PFSK-1 (cell line): Measurements from ENCODE around the gene QSOX1.

ENCODE experiments used
- FOXP2 ChIP-seq: optimal IDR thresholded peaks from 2 replicates; pipeline ENCODE3; 2011; ENCODE audit warnings: borderline replicate concordance, control low read depth, inconsistent platforms; ENCODE audit not compliant: insufficient read depth; ENCODE audit errors: extremely low read length, extremely low read depth
- POLR2AphosphoS5 ChIP-seq: IDR thresholded peaks from 2 replicates; pipeline ENCODE4 v1.6.1; 2012; ENCODE audit warnings: low read depth, mild to moderate bottlenecking, control low read depth, low read length, moderate library complexity
- SIN3A ChIP-seq: IDR thresholded peaks from 2 replicates; pipeline ENCODE4 v1.6.1; 2012; ENCODE audit warnings: mild to moderate bottlenecking, low read length, moderate library complexity, borderline replicate concordance; ENCODE audit not compliant: insufficient read depth
- TAF1 ChIP-seq: IDR thresholded peaks from 2 replicates; pipeline ENCODE4 v1.6.1; 2012; ENCODE audit warnings: low read length, control low read depth, borderline replicate concordance; ENCODE audit not compliant: insufficient read depth
- TF ChIP-seq, protein P1 (sequence below), 2 experiments: IDR thresholded peaks; 2 replicates each; pipeline versions ENCODE4 v1.6.1 to v1.8.0; 2011 to 2012; ENCODE audit warnings: low read depth in 2 of 2, low read length in 2 of 2, control low read depth in 1 of 2, inconsistent platforms in 1 of 2, mild to moderate bottlenecking in 1 of 2, moderate library complexity in 1 of 2; ENCODE audit not compliant: insufficient read depth in 1 of 2

DNA sequence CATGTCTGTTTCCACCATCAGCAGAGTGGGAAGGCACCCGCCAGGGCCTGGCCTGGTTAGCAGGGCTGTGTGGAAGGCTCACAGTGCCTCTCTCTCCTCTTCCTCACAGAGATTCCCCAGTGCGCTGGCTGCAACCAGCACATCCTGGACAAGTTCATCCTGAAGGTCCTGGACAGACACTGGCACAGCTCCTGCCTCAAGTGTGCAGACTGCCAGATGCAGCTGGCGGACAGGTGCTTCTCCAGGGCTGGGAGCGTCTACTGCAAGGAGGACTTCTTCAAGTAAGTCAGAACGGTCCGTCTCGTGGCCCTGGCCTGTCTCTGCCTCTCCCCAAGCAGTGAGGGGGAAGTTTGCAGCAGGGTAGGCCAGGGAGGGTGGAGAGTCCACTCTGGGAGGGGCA, 93.5 kb downstream of the QSOX1 start:
- TF ChIP-seq POLR2AphosphoS5: no peak
- TF ChIP-seq, protein P1, sequence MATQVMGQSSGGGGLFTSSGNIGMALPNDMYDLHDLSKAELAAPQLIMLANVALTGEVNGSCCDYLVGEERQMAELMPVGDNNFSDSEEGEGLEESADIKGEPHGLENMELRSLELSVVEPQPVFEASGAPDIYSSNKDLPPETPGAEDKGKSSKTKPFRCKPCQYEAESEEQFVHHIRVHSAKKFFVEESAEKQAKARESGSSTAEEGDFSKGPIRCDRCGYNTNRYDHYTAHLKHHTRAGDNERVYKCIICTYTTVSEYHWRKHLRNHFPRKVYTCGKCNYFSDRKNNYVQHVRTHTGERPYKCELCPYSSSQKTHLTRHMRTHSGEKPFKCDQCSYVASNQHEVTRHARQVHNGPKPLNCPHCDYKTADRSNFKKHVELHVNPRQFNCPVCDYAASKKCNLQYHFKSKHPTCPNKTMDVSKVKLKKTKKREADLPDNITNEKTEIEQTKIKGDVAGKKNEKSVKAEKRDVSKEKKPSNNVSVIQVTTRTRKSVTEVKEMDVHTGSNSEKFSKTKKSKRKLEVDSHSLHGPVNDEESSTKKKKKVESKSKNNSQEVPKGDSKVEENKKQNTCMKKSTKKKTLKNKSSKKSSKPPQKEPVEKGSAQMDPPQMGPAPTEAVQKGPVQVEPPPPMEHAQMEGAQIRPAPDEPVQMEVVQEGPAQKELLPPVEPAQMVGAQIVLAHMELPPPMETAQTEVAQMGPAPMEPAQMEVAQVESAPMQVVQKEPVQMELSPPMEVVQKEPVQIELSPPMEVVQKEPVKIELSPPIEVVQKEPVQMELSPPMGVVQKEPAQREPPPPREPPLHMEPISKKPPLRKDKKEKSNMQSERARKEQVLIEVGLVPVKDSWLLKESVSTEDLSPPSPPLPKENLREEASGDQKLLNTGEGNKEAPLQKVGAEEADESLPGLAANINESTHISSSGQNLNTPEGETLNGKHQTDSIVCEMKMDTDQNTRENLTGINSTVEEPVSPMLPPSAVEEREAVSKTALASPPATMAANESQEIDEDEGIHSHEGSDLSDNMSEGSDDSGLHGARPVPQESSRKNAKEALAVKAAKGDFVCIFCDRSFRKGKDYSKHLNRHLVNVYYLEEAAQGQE (IDR thresholded peaks at IDR 0.05; ENCODE audit: insufficient read depth in 1 of 2, low read depth in 2 of 2, low read length in 2 of 2): no peak
- TF ChIP-seq SIN3A: no peak
- no peak for TF ChIP-seq TAF1
- TF ChIP-seq FOXP2: no peak
